Measurements from ENCODE around the gene ZSWIM6.

DNA sequence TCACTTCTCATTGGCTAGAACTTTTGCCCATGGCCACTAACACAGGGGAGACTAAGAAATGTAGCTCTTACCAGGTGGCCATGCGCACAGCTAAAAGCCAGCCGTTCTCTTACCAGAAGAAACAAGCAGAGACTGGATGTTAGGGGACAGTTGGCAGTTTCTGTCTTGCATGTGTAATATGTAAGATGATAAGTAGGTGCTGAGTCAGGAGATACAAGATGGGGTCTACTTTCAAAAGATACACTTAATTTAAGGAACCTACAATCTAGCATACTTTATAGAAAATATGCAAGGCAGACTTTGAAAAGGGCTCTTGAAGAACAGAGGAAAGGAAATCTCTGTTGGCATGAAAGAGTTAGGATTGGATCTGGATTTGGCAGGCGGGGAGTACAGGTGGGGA, 244.5 kb downstream of the ZSWIM6 start:
- TF ChIP-seq JUNB (IDR thresholded peaks at IDR 0.05; ENCODE audit: unreplicated experiment), result no peak
- TF ChIP-seq EZH2phosphoT487 (IDR thresholded peaks at IDR 0.05; ENCODE audit: unreplicated experiment), result no peak
- TF ChIP-seq, protein P1, sequence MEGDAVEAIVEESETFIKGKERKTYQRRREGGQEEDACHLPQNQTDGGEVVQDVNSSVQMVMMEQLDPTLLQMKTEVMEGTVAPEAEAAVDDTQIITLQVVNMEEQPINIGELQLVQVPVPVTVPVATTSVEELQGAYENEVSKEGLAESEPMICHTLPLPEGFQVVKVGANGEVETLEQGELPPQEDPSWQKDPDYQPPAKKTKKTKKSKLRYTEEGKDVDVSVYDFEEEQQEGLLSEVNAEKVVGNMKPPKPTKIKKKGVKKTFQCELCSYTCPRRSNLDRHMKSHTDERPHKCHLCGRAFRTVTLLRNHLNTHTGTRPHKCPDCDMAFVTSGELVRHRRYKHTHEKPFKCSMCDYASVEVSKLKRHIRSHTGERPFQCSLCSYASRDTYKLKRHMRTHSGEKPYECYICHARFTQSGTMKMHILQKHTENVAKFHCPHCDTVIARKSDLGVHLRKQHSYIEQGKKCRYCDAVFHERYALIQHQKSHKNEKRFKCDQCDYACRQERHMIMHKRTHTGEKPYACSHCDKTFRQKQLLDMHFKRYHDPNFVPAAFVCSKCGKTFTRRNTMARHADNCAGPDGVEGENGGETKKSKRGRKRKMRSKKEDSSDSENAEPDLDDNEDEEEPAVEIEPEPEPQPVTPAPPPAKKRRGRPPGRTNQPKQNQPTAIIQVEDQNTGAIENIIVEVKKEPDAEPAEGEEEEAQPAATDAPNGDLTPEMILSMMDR (conservative IDR thresholded peaks at IDR 0.05; ENCODE audit: low read depth in 2 of 2), result no peak
- TF ChIP-seq EZH2 (IDR thresholded peaks at IDR 0.05; ENCODE audit: low read depth, unreplicated experiment), result no peak
- no peak for TF ChIP-seq POLR2AphosphoS5 (IDR thresholded peaks at IDR 0.05; ENCODE audit: low read depth)
- TF ChIP-seq, protein P2, sequence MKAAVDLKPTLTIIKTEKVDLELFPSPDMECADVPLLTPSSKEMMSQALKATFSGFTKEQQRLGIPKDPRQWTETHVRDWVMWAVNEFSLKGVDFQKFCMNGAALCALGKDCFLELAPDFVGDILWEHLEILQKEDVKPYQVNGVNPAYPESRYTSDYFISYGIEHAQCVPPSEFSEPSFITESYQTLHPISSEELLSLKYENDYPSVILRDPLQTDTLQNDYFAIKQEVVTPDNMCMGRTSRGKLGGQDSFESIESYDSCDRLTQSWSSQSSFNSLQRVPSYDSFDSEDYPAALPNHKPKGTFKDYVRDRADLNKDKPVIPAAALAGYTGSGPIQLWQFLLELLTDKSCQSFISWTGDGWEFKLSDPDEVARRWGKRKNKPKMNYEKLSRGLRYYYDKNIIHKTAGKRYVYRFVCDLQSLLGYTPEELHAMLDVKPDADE (IDR thresholded peaks at IDR 0.05), result no peak
- TF ChIP-seq, protein P3, sequence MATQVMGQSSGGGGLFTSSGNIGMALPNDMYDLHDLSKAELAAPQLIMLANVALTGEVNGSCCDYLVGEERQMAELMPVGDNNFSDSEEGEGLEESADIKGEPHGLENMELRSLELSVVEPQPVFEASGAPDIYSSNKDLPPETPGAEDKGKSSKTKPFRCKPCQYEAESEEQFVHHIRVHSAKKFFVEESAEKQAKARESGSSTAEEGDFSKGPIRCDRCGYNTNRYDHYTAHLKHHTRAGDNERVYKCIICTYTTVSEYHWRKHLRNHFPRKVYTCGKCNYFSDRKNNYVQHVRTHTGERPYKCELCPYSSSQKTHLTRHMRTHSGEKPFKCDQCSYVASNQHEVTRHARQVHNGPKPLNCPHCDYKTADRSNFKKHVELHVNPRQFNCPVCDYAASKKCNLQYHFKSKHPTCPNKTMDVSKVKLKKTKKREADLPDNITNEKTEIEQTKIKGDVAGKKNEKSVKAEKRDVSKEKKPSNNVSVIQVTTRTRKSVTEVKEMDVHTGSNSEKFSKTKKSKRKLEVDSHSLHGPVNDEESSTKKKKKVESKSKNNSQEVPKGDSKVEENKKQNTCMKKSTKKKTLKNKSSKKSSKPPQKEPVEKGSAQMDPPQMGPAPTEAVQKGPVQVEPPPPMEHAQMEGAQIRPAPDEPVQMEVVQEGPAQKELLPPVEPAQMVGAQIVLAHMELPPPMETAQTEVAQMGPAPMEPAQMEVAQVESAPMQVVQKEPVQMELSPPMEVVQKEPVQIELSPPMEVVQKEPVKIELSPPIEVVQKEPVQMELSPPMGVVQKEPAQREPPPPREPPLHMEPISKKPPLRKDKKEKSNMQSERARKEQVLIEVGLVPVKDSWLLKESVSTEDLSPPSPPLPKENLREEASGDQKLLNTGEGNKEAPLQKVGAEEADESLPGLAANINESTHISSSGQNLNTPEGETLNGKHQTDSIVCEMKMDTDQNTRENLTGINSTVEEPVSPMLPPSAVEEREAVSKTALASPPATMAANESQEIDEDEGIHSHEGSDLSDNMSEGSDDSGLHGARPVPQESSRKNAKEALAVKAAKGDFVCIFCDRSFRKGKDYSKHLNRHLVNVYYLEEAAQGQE (IDR thresholded peaks at IDR 0.05; ENCODE audit: unreplicated experiment), result no peak

Measured in GM23338 (cell line).